Effector memory CD4-positive, alpha-beta T cell (primary cell): ENCODE results near the gene PTH1R.

ENCODE experiments used
- DNase-seq, 3 donors: peaks; one replicate each; pipeline ENCODE4 v3.0.0-alpha.2; 2020
- H3K27ac ChIP-seq: 2 replicates; pipeline ENCODE4 v1.7.0; 2013; ENCODE audit warnings: mild to moderate bottlenecking, low read length, moderate library complexity; ENCODE audit not compliant: insufficient read depth, poor library complexity, severe bottlenecking
- H3K27me3 ChIP-seq: replicated peaks from 2 replicates; pipeline ENCODE4 v1.7.0; 2013; ENCODE audit warnings: mild to moderate bottlenecking, low read length; ENCODE audit not compliant: insufficient read depth, control insufficient read depth, poor library complexity, severe bottlenecking
- H3K36me3 ChIP-seq: 2 replicates; pipeline ENCODE4 v1.7.0; 2013; ENCODE audit warnings: mild to moderate bottlenecking, low read length, moderate library complexity; ENCODE audit not compliant: control insufficient read depth, insufficient read depth
- H3K4me1 ChIP-seq: 2 replicates; pipeline ENCODE4 v1.7.0; 2013; ENCODE audit warnings: low read length, mild to moderate bottlenecking; ENCODE audit not compliant: control insufficient read depth, insufficient read depth, poor library complexity, severe bottlenecking
- H3K4me3 ChIP-seq: 2 replicates; pipeline ENCODE4 v1.7.0; 2013; ENCODE audit warnings: low read length, low read depth, mild to moderate bottlenecking; ENCODE audit not compliant: insufficient read depth, poor library complexity, severe bottlenecking
- H3K9me3 ChIP-seq: 2 replicates; pipeline ENCODE4 v1.7.0; 2013; ENCODE audit warnings: mild to moderate bottlenecking, low read length, moderate library complexity; ENCODE audit not compliant: control insufficient read depth

Gene PTH1R

GRCh38 chr3:46883054-46883829, 5.7 kb downstream of the PTH1R start:
- DNase-seq = no peak
- Histone ChIP-seq H3K36me3 (no peaks in the 10 kb centered on the region), H3K27ac (no peak overlapping the region), H3K9me3 (no peaks in the 10 kb centered on the region), H3K4me1 (peaks cover 12% of the 10 kb centered on the region), H3K4me3 (peak overlapping the region; percentile 58), H3K27me3 (peaks cover 34% of the 10 kb centered on the region)

DNA sequence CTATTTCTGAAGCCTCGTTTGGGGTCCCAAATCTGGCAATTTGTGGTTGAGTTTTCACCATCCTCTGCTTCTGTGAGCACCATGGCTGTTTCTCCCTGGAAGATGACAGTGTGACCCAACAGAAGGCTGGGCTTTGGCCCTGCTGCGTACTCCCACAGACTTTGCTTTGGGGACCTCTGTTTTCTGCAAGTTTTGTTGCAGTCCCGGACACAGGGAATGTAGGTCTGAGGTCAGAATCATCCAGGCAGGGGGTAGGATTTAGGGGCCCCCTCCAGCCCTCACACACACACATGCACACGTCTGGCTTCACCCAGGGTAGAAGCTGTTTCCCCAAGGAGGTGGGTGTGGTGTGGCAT, 6.3 kb downstream of the PTH1R start:
- Histone ChIP-seq H3K4me1 (peaks cover 12% of the 10 kb centered on the region), H3K27ac (no peak overlapping the region), H3K36me3 (no peaks in the 10 kb centered on the region), H3K4me3 (no peak overlapping the region), H3K9me3 (no peaks in the 10 kb centered on the region), H3K27me3 (peaks cover 34% of the 10 kb centered on the region)
- DNase-seq = no peak

DNA sequence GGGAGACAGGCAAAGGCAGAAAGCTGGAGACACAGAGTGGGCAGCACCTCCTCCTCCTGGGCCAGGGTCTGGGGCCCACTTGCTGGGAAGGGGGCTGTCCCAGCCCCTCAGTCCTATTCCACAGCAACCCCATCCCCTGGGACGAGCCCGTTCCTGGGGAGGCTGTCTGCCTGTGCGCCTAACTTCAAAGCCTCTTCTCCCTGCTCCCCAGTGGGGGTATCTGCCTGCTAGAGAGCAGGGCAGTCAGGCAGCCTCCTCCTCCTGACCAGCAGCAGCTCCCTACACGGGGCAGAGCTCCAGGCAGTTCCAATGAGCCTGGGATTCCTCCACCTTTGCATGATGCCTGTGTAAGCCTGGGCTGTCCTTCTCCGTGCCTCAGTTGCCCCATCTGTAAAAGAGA, 6.9 kb downstream of the PTH1R start:
- H3K4me3 ChIP-seq = no peak overlapping the region
- no peak overlapping the region for H3K27ac ChIP-seq
- peaks cover 34% of the 10 kb centered on the region for H3K27me3 ChIP-seq

GRCh38 chr3:46884929-46885328, 7.4 kb downstream of the PTH1R start:
- H3K9me3 ChIP-seq = no peaks in the 10 kb centered on the region
- no peaks in the 10 kb centered on the region for H3K36me3 ChIP-seq
- no peak overlapping the region for H3K27ac ChIP-seq
- no peak overlapping the region for H3K4me3 ChIP-seq
- H3K27me3 ChIP-seq = peaks cover 34% of the 10 kb centered on the region
- DNase-seq = no peak
- peaks cover 12% of the 10 kb centered on the region for H3K4me1 ChIP-seq

More for the DNA sequence above, 6.9 kb downstream of the PTH1R start:
- Histone ChIP-seq H3K9me3 (no peaks in the 10 kb centered on the region), H3K36me3 (no peaks in the 10 kb centered on the region), H3K4me1 (peaks cover 12% of the 10 kb centered on the region)
- no peak for DNase-seq

- no peaks in the 10 kb centered on the region for H3K36me3 ChIP-seq
- no peaks in the 10 kb centered on the region for H3K9me3 ChIP-seq
- DNase-seq = no peak
- peaks cover 34% of the 10 kb centered on the region for H3K27me3 ChIP-seq
- H3K4me3 ChIP-seq = no peak overlapping the region
- H3K4me1 ChIP-seq = peaks cover 12% of the 10 kb centered on the region
- H3K27ac ChIP-seq = no peak overlapping the region
Measured at GRCh38 chr3:46885612-46886011, 8.1 kb downstream of the PTH1R start.

GRCh38 chr3:46887980-46888494, 10.5 kb downstream of the PTH1R start:
- H3K4me3 ChIP-seq = no peak overlapping the region
- H3K9me3 ChIP-seq = no peaks in the 10 kb centered on the region
- peaks cover 18% of the 10 kb centered on the region for H3K27me3 ChIP-seq
- no peak for DNase-seq
- peaks cover 5% of the 10 kb centered on the region for H3K4me1 ChIP-seq
- no peaks in the 10 kb centered on the region for H3K36me3 ChIP-seq
- H3K27ac ChIP-seq = no peak overlapping the region

DNA sequence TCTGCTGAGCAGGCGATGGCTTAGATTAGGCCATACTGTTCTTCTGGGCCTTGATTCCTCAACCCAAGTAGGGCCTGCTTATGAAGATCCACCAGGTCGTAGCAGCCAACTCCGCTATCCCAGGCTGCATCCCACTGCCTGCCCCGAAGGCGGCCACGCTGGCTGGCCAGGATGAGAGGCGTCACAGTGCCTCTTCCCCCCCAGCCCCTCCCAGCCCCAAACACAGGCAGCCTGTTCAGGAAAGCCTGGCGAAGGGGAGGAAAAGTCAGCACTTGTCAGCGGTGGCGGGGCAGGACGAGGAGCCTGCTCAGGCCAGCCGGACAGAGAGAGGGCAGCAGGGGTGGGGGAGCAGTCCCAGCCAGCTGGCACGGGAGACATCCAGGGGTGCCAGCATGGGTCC, 11.2 kb downstream of the PTH1R start:
- Histone ChIP-seq H3K9me3 (no peaks in the 10 kb centered on the region), H3K4me1 (peaks cover 1% of the 10 kb centered on the region), H3K27me3 (peaks cover 22% of the 10 kb centered on the region), H3K27ac (no peak overlapping the region), H3K36me3 (no peaks in the 10 kb centered on the region), H3K4me3 (no peak overlapping the region)
- DNase-seq = no peak

DNA sequence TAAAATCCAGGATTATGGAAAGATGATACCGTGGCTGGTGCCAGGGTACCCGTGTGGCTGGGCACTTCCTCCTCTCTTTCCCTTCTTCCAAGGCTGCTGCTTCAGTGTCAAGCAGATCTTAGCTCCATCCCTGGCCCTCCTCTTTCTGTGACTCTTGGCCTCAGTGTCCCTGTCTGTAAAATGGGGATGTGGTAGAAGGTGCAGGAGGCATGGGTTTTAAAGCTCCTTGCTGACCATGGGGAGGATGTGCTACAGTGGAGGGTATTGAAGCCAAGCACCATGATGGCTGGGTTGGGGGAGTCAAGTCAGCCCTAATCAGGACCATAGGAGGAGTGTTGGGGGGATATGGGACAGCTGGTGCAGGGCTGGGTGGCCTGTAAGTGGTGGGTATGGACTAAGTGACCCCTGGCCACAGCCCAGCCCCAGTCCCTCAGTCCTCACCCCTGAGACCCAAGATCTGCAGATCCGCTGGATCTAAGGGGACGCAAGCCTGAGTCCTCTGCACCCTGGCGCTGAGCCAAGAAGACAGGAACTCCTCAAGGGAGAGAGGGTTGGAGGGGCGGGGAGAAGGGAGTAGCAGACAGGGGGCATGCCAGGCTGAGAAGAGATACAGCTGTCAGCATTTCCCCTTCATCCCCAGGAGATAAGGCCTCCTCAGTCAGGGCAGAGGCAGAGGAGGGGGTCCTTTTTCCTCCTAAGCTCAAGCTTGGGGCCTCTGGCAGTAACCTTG, 12.0 kb downstream of the PTH1R start:
- H3K4me3 ChIP-seq = no peak overlapping the region
- DNase-seq = no peak
- no peaks in the 10 kb centered on the region for H3K4me1 ChIP-seq
- H3K27ac ChIP-seq = no peak overlapping the region
- no peaks in the 10 kb centered on the region for H3K9me3 ChIP-seq
- H3K36me3 ChIP-seq = no peaks in the 10 kb centered on the region
- H3K27me3 ChIP-seq = peaks cover 15% of the 10 kb centered on the region

DNA sequence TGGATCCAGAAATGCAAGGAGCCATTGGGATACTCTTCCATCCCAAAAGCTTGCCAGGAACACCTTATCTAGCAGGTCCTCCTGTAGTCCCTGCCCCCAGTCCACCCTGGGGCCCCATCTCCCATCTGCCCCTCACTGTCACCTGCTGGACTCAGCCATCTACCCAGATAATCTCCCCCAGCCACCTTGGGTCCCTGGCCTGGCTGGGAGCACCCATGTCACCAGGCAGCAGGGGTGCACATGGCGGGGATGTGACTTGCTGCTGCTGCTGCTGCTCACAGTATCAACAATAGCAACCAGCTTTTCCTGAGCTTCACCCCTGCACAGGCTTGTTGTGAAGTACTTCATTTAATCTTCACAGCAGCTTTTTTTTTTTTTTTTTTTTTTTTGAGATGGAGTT, 12.6 kb downstream of the PTH1R start:
- H3K4me1 ChIP-seq = no peaks in the 10 kb centered on the region
- no peak overlapping the region for H3K27ac ChIP-seq
- DNase-seq = no peak
- H3K36me3 ChIP-seq = no peaks in the 10 kb centered on the region
- H3K4me3 ChIP-seq = no peak overlapping the region
- H3K27me3 ChIP-seq = peaks cover 12% of the 10 kb centered on the region
- no peaks in the 10 kb centered on the region for H3K9me3 ChIP-seq

DNA sequence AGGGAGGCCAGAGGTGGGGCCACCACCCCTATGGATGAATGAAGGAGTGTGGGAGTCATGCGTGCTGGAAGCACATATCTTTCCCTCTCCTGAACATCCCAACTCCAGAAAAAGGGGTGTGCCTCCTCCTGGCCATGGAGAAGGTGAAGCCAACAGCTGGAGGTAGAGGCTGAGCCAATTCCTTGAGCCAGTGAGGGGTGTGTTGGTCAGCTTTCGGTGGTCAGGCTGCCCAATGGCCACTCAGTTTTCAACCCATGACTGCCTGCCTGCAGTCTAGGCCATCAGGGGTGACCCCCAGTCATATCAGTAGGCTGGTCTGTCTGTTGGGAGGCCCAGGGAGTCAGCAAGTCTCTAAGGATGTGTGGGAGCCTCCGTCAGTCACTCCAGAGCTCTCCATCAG, 13.6 kb downstream of the PTH1R start:
- H3K36me3 ChIP-seq = no peaks in the 10 kb centered on the region
- no peak for DNase-seq
- H3K9me3 ChIP-seq = no peaks in the 10 kb centered on the region
- H3K4me3 ChIP-seq = no peak overlapping the region
- no peaks in the 10 kb centered on the region for H3K4me1 ChIP-seq
- peaks cover 12% of the 10 kb centered on the region for H3K27me3 ChIP-seq
- H3K27ac ChIP-seq = no peak overlapping the region
